NCI-H1105 (cell line): ENCODE data around the gene GPR4.

ENCODE experiments used
- DNase-seq: peaks from one replicate; lab custom pipeline; 2025; lab: John Stamatoyannopoulos, UW

Gene GPR4

GRCh38 chr19:45547965-45548609 lies 53.9 kb downstream of the GPR4 start:
- no peak for DNase-seq

GRCh38 chr19:45547211-45547770 lies 54.7 kb downstream of the GPR4 start:
- no peak for DNase-seq

- DNase-seq, result no peak
Measured at GRCh38 chr19:45542234-45542668, 59.8 kb downstream of the GPR4 start.
